Left ventricle myocardium superior (tissue), 1 donor: Measurements from ENCODE around the gene LUC7L2. TPM values are rescaled to one million over a fixed set of nuclear protein-coding genes. Genes with fewer than 3 reads are reported as not detected.

Experiments used
- ATAC-seq: fragments of 200-7000 bp; cut with Tn5 transposase; one replicate; pipeline ENCODE4 v1.9.1; 2020; ENCODE audit warnings: mild to moderate bottlenecking, moderate library complexity
- DNase-seq: peaks from one replicate; pipeline ENCODE4 v3.0.0-alpha.2; 2020
- intact Hi-C: fragments of 100-400 bp; cut with micrococcal nuclease; formaldehyde crosslinking; loops from one replicate; pipeline ENCODE4 v1.11.0; 2022
- total RNA-seq: library from RNA; stranded (reverse); fragmentation: NEBNext Ultra II Directional; extraction: Animal tissue kit (Norgen Biotek cat#: 25700); gene quantifications from one replicate; pipeline ENCODE4 v1.2.1, GENCODE V29; 2021
- donor health status: DM: no; HTN: yes; CAD: no; lungs with severe emphysema.

LUC7L2 gene
- total RNA-seq, 1 donor from 2014 or later, result 49.9 TPM

- intact Hi-C loops, result no loop called here
- ATAC-seq (no peak), DNase-seq (no peak)
Observed at GRCh38 chr7:139471740-139472353, 112.2 kb downstream of the LUC7L2 start.

Other genes starting within 250 kb of the LUC7L2 start
- gene UBN2, start 128.7 kb upstream of the LUC7L2 start, total RNA-seq, result 14.1 TPM
- 37.6 TPM for gene FMC1, start 18.6 kb upstream of the LUC7L2 start, total RNA-seq
- gene KLRG2, start 123.8 kb downstream of the LUC7L2 start, total RNA-seq, result not detected
- gene CLEC2L, start 163.8 kb downstream of the LUC7L2 start, total RNA-seq, result not detected